Keratinocyte (primary cell): ENCODE data around the gene NCKAP5. TPM values are rescaled to one million over a fixed set of nuclear protein-coding genes. Genes with fewer than 3 reads are reported as not detected.

Source experiments
- DNase-seq: peaks from one replicate; pipeline ENCODE4 v3.0.0-alpha.2; 2011; ENCODE audit warnings: low read depth, missing footprints, low spot score
- FAIRE-seq: peaks from 2 replicates; lab custom pipeline; 2011; peaks lifted over from hg19 to GRCh38; lab: Jason Lieb, UNC
- H2AFZ ChIP-seq: 2 replicates; pipeline ENCODE4 v1.6.0; 2012; ENCODE audit warnings: low read length, control low read depth, inconsistent platforms; ENCODE audit not compliant: control insufficient read depth
- H3K27ac ChIP-seq: 2 replicates; pipeline ENCODE4 v1.5.1; 2011; ENCODE audit warnings: low read length; ENCODE audit not compliant: control insufficient read depth, insufficient read depth
- H3K27me3 ChIP-seq: 3 replicates; pipeline ENCODE4 v1.6.0; 2011; ENCODE audit warnings: low read length; ENCODE audit not compliant: control insufficient read depth, insufficient read depth; ENCODE audit errors: extremely low read depth
- H3K36me3 ChIP-seq, 2 experiments: 2 replicates in 1 of 2; 3 replicates in 1 of 2; pipeline ENCODE4 v1.5.1; 2011; ENCODE audit warnings: low read length in 2 of 2, mild to moderate bottlenecking in 1 of 2; ENCODE audit not compliant: control insufficient read depth in 2 of 2, insufficient read depth in 2 of 2; ENCODE audit errors: extremely low read depth in 1 of 2
- H3K4me1 ChIP-seq: 3 replicates; pipeline ENCODE4 v1.5.1; 2011; ENCODE audit warnings: low read length; ENCODE audit not compliant: control insufficient read depth, insufficient read depth; ENCODE audit errors: extremely low read depth
- H3K4me2 ChIP-seq: 3 replicates; pipeline ENCODE4 v1.6.0; 2011; ENCODE audit warnings: low read depth, low read length; ENCODE audit not compliant: control insufficient read depth, insufficient read depth; ENCODE audit errors: extremely low read depth
- H3K4me3 ChIP-seq, 3 experiments: fragments of 200-600 bp in 1 of 3; sonication (generic) in 1 of 3; 2 replicates in 2 of 3; 3 replicates in 1 of 3; pipeline ENCODE4 v1.5.1; 2011 to 2016; ENCODE audit warnings: low read length in 3 of 3, mild to moderate bottlenecking in 3 of 3, control low read depth in 2 of 3, inconsistent platforms in 1 of 3, low read depth in 1 of 3, mixed read lengths in 1 of 3, mixed run types in 1 of 3, moderate library complexity in 1 of 3; ENCODE audit not compliant: control insufficient read depth in 2 of 3, insufficient read depth in 2 of 3; ENCODE audit errors: extremely low read depth in 1 of 3
- H3K79me2 ChIP-seq: 2 replicates; pipeline ENCODE4 v1.6.0; 2012; ENCODE audit warnings: low read length; ENCODE audit not compliant: control insufficient read depth, insufficient read depth
- H3K9ac ChIP-seq: 3 replicates; pipeline ENCODE4 v1.6.0; 2011; ENCODE audit warnings: low read length; ENCODE audit not compliant: control insufficient read depth, insufficient read depth; ENCODE audit errors: extremely low read depth
- H3K9me1 ChIP-seq: 3 replicates; pipeline ENCODE4 v1.6.0; 2011; ENCODE audit warnings: low read length; ENCODE audit not compliant: control insufficient read depth, insufficient read depth; ENCODE audit errors: extremely low read depth
- H3K9me3 ChIP-seq: 2 replicates; pipeline ENCODE4 v1.5.1; 2012; ENCODE audit warnings: low read depth, low read length; ENCODE audit not compliant: control insufficient read depth
- H4K20me1 ChIP-seq: 3 replicates; pipeline ENCODE4 v1.6.0; 2011; ENCODE audit warnings: low read length; ENCODE audit not compliant: control insufficient read depth, insufficient read depth; ENCODE audit errors: extremely low read depth
- CTCF ChIP-seq, 3 experiments: IDR thresholded peaks in 1 of 3; conservative IDR thresholded peaks in 1 of 3; optimal IDR thresholded peaks in 1 of 3; 2 replicates in 2 of 3; 3 replicates in 1 of 3; pipeline versions ENCODE3 to v1.5.1; 2011; ENCODE audit warnings: low read length in 3 of 3, mild to moderate bottlenecking in 3 of 3, moderate library complexity in 2 of 3, control low read depth in 1 of 3, inconsistent platforms in 1 of 3; ENCODE audit not compliant: insufficient read depth in 2 of 3; ENCODE audit errors: extremely low read depth in 1 of 3
- EZH2 ChIP-seq: IDR thresholded peaks from one replicate; pipeline ENCODE4 v1.6.1; 2012; ENCODE audit warnings: inconsistent platforms, mild to moderate bottlenecking, low read length, moderate library complexity
- dilution Hi-C: fragments of 300-500 bp; cut with MboI; formaldehyde crosslinking; loops from one replicate; pipeline ENCODE4 v1.7.0; 2020; ENCODE audit warnings: low sequenced_read_pairs; ENCODE audit not compliant: extremely low pct_ligation_motif_present
- polyA plus RNA-seq, 5 experiments: library from polyadenylated mRNA; depleted of rRNA in 3 of 5; stranded (reverse) in 3 of 5; stranded (forward) in 1 of 5; unstranded in 1 of 5; fragments of >200 nt; gene quantifications; 1 replicate in 1 of 5; 2 replicates in 3 of 5; 3 replicates in 1 of 5; pipeline versions ENCODE4 v1.2.1 to v1.2.3, GENCODE V29; 2011 to 2012; ENCODE audit warnings: missing spikeins in 2 of 5, low read depth in 1 of 5, low replicate concordance in 1 of 5

Gene NCKAP5
- polyA plus RNA-seq, 1 donor (not counting 4 experiments of a cell fraction or from before 2014, with no cell fraction given): 3.6 TPM

- TF ChIP-seq EZH2: no peak
- TF ChIP-seq CTCF (optimal IDR thresholded peaks at IDR 0.05 in 1 of 3, IDR thresholded peaks at IDR 0.05 in 1 of 3, conservative IDR thresholded peaks at IDR 0.05 in 1 of 3; ENCODE audit: extremely low read depth in 1 of 3, insufficient read depth in 2 of 3, low read length in 3 of 3): no peak
- Histone ChIP-seq H3K4me3 (no peak overlapping the region), H4K20me1 (no peaks in the 10 kb centered on the region), H2AFZ (no peak overlapping the region), H3K79me2 (no peaks in the 10 kb centered on the region), H3K27ac (no peak overlapping the region), H3K36me3 (no peaks in the 10 kb centered on the region), H3K9me1 (no peaks in the 10 kb centered on the region), H3K4me1 (no peaks in the 10 kb centered on the region), H3K9me3 (no peaks in the 10 kb centered on the region), H3K9ac (no peak overlapping the region), H3K4me2 (no peak overlapping the region), H3K27me3 (no peaks in the 10 kb centered on the region)
- dilution Hi-C loops: no loop called here
- DNase-seq: no peak
- FAIRE-seq: no peak
These were observed 686.7 kb downstream of the NCKAP5 start for GRCh38 chr2:132881546-132881945.

GRCh38 chr2:132877923-132878322 is 690.3 kb downstream of the NCKAP5 start:
- no peak overlapping the region for H3K4me3 ChIP-seq
- H3K9ac ChIP-seq: no peak overlapping the region
- no peaks in the 10 kb centered on the region for H3K9me3 ChIP-seq
- no peaks in the 10 kb centered on the region for H3K9me1 ChIP-seq
- no peak overlapping the region for H3K27ac ChIP-seq
- H3K36me3 ChIP-seq: no peaks in the 10 kb centered on the region
- H4K20me1 ChIP-seq: no peaks in the 10 kb centered on the region
- H3K27me3 ChIP-seq: no peaks in the 10 kb centered on the region
- no peaks in the 10 kb centered on the region for H3K79me2 ChIP-seq
- FAIRE-seq (no peak), DNase-seq (no peak)
- dilution Hi-C loops: no loop called here
- H3K4me1 ChIP-seq: no peaks in the 10 kb centered on the region
- no peak overlapping the region for H3K4me2 ChIP-seq
- no peak for TF ChIP-seq EZH2
- no peak for TF ChIP-seq CTCF (optimal IDR thresholded peaks at IDR 0.05 in 1 of 3, IDR thresholded peaks at IDR 0.05 in 1 of 3, conservative IDR thresholded peaks at IDR 0.05 in 1 of 3; ENCODE audit: extremely low read depth in 1 of 3, insufficient read depth in 2 of 3, low read length in 3 of 3)
- no peak overlapping the region for H2AFZ ChIP-seq
